MG63 (cell line): Measurements from ENCODE around the gene ITM2C. TPM values are rescaled to one million over a fixed set of nuclear protein-coding genes. Genes with fewer than 3 reads are reported as not detected.

Source experiments
- DNase-seq: peaks from one replicate; pipeline ENCODE4 v3.0.0-alpha.2; 2020
- H3K27me3 ChIP-seq: fragments of 250-450 bp; sonication (Bioruptor Pico); 2 replicates; pipeline ENCODE4 v1.5.1; 2020; ENCODE audit warnings: mild to moderate bottlenecking, moderate library complexity
- H3K36me3 ChIP-seq: fragments of 250-450 bp; sonication (Bioruptor Pico); 2 replicates; pipeline ENCODE4 v1.5.1; 2020; ENCODE audit warnings: mild to moderate bottlenecking, moderate library complexity
- H3K4me3 ChIP-seq: fragments of 250-450 bp; sonication (Bioruptor Pico); 2 replicates; pipeline ENCODE4 v1.5.1; 2020; ENCODE audit warnings: mild to moderate bottlenecking, moderate library complexity
- H3K9me3 ChIP-seq: fragments of 250-450 bp; sonication (Bioruptor Pico); 2 replicates; pipeline ENCODE4 v1.5.1; 2020; ENCODE audit warnings: mild to moderate bottlenecking, moderate library complexity
- total RNA-seq: library from RNA; depleted of rRNA; stranded (reverse); fragments of >200 nt; shearing (Covaris generic); gene quantifications from 2 replicates; pipeline ENCODE4 v1.2.3, GENCODE V29; 2014; ENCODE audit warnings: low replicate concordance

Gene ITM2C
- total RNA-seq, 1 experiment from 2014 or later = 37.1 TPM

DNA sequence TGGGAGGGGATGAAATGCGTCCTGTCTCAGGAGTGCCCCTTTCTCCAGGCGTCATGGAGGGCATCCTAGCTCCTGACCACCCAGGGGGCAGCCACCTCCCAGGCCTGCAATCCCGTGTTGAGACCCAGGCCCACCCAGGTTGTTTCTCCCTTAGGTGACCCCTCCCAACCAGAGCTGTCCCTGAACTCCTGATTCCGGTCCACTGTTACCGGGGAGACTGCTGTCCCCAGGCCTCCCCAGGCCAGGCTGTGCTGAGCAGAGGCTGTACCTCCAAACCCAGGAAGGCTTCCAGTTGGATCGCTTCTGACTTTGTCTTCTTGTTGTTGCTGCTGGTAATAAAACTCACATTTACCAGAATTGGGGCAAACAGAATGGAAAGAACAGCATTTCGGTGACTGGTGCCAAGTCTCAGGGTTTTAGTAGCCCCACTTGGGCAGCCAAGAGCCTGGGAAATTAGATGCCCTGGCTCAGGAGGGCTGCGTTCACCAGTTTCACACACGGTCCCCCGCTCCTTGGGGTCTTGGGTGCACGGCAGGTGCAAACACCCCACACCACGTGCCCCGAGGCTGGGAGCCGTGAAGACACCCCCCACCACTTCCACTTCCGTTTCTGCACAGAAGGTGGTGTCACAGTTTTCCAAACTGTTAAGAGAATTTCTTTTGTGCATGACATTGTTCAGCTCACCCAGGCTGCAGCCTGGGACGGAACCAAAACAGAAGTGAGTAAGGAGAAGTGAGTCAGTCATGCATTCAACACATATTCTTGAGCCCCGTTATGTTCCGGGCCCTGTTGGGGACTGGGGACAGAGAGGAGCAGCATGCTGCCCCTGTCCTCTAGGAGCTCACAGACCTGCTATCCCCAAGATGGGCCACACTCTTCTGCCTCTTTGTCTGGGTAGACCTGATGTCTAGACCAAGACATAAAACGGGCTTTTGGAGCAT is 29.4 kb downstream of the ITM2C start:
- H3K36me3 ChIP-seq = no peaks in the 10 kb centered on the region
- peaks cover 3% of the 10 kb centered on the region; the same call in 1 of the 2 replicates for H3K27me3 ChIP-seq
- no peak for DNase-seq
- no peak overlapping the region for H3K4me3 ChIP-seq
- no peaks in the 10 kb centered on the region for H3K9me3 ChIP-seq

DNA sequence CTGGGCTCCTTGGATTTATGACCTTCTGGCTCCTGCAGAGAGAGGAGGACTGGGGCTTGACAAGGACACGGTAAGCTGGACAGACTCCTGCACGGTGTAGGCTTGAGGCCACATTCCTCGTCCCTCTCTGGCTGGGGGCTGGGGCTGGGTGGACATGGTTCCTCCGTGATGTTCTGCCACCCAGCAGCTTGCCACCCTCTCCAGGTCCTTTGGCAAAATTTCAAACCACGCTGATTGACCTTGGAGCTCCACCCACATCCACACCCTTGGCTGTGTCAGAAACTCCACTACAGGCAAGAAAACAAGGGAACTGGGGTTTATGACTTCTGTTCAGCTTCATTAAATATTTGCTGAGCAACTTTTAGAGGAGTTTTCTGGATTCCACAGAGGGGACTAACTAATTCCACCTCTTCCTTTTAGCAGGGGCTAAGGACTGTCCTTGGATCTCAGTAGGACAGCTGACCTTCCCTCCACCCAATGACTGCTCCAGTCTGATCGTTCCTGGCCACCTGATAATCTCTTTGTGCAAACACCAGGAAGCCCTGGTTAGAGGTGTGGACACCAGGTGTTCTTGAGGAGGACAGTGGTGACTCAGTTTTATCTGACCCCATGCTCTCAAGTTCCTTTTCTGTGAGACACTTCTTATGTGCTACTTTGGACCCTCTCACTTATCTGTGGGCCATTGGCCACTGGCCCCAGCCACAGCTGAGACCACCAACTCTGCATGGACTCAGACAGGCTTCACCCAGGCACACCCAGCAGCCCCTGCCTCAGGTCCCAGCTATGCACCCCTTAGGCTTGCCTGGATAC is 31.0 kb downstream of the ITM2C start:
- H3K27me3 ChIP-seq = no peaks in the 10 kb centered on the region; the same call in 1 of the 2 replicates
- no peak overlapping the region for H3K4me3 ChIP-seq
- no peak for DNase-seq
- no peaks in the 10 kb centered on the region for H3K9me3 ChIP-seq
- H3K36me3 ChIP-seq = no peaks in the 10 kb centered on the region

DNA sequence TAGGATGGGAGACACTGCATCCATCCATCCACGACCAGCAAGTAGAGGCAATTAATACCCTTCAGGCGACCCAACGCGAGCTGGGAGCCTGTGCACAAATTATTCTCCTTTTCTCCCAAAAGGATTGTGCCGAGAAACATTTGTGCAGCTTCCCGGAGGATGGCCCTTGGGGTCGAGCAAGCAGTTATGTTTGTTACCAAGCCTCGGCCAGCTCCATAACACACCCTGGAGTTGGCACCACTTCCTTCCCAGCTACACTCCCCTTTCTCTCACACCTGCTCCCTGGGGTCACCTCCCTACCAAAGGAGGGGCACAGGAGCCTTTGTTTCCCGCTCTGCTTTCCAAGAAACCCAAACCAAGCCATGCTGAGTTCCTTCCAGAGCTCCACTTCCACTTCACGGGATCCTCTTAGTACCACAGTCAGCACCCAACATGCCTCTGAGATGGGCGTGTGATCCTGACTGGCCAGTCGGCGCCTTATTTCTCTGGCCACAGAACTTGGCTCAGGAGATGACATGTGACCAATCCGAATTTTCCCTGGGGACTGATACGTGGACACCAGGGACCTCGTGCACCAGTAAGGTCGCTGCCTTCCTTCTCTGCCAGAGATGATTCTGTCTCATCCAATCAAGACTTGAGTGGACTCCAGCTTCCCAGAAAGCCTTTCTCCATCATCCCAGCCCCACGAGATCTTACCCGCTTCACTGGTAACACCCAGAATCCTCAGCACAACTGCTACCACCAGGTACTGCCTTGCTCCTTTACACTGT is 31.8 kb downstream of the ITM2C start:
- no peak for DNase-seq
- Histone ChIP-seq H3K9me3 (no peaks in the 10 kb centered on the region), H3K4me3 (no peak overlapping the region), H3K27me3 (peaks cover 3% of the 10 kb centered on the region; the same call in 1 of the 2 replicates), H3K36me3 (no peaks in the 10 kb centered on the region)

DNA sequence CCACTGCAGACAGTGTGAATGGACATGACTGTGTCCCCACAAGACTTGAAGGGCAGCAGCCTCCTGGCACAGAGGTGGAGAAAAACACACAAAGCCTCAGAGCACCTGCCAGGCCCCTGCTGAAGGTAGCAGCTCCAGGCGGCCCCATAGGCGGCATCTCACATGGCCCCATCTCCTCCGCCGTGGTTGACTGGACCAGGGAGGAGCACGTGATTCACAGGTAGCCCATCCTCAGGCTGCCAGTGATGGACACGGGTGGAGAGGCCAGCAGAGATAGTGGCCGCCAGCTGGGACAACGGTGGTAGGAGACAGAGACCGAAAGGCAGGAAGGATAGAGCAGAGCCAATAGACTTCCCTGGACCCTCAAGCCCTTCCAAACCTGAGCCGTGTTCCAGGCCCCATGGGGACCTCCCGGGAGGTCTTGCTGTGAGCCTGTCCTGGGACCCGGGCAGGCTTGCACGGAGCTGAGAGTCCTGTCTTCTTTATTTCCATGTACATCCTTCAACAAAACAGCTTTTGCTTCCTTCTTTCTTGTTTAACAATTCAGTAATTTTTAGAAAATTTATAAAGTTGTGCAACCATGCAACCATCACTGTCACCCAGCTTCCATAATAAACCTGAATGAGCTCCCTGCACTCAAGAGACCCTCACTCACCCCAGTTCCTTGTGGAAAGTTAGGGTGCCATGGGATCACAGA is 33.4 kb downstream of the ITM2C start:
- no peak overlapping the region for H3K4me3 ChIP-seq
- H3K36me3 ChIP-seq = no peaks in the 10 kb centered on the region
- no peaks in the 10 kb centered on the region for H3K9me3 ChIP-seq
- H3K27me3 ChIP-seq = peaks cover 6% of the 10 kb centered on the region; the same call in 1 of the 2 replicates
- no peak for DNase-seq

DNA sequence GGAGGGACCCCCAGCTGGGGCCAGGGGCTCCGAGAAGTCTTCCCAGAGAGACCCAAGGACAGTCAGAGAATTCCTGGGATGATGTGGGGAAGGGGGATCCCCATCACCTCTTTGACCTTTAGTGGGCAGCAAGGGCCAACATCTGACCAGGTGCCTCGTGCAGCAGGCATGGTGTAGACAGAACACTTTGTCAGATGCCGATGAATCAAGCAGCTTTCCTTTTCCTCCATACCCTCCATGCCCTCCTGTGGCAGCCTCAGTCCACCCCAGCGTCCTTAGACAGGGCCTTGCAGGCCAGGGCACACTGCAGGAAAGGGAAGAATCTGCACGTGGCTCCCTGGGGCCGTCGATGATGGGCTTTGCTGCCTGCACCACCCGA is 34.0 kb downstream of the ITM2C start:
- Histone ChIP-seq H3K27me3 (peaks cover 6% of the 10 kb centered on the region; the same call in 1 of the 2 replicates), H3K9me3 (no peaks in the 10 kb centered on the region), H3K4me3 (no peak overlapping the region), H3K36me3 (no peaks in the 10 kb centered on the region)
- no peak for DNase-seq

DNA sequence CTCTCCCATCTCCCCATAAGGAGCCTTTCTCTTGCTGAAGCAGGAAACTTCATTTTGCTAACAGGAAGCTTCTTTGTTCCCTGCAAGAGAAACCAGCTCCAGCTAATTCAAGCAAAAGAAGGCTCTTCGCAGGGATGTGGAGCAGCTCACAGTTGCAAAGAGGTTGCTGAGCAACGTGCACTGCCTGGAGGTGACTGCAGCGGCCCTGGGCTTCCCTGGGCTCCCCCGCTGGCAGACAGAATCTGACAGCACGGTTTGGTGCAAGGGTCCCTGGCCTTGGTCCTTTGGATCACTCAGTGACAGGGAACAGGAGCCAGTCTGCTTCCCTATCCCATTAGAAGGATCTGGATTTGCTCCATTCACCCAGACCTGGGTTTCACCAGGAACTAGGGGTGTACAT is 34.5 kb downstream of the ITM2C start:
- peaks cover 6% of the 10 kb centered on the region; the same call in 1 of the 2 replicates for H3K27me3 ChIP-seq
- no peak overlapping the region for H3K4me3 ChIP-seq
- H3K9me3 ChIP-seq = no peaks in the 10 kb centered on the region
- no peak for DNase-seq
- H3K36me3 ChIP-seq = no peaks in the 10 kb centered on the region

DNA sequence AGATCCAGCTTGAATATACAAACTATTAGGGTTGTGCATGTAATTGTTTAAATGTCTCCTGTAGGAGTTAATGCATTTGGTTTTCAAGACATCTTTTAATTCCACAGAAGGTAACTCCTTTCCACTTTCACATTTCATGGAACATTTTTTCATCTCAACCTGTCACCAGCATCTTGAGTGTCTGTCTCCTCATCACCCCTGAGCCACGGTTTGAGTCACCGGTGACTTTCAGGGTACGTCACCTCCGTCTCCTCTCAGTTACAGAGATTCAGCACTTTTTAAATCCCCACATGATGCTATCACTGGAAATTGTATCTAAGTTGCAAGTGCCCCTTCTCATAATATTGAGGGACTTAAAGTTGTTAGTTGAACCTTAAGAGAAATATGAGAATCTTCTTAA is 35.0 kb downstream of the ITM2C start:
- Histone ChIP-seq H3K4me3 (no peak overlapping the region), H3K27me3 (peaks cover 6% of the 10 kb centered on the region; the same call in 1 of the 2 replicates), H3K36me3 (no peaks in the 10 kb centered on the region), H3K9me3 (no peaks in the 10 kb centered on the region)
- no peak for DNase-seq

DNA sequence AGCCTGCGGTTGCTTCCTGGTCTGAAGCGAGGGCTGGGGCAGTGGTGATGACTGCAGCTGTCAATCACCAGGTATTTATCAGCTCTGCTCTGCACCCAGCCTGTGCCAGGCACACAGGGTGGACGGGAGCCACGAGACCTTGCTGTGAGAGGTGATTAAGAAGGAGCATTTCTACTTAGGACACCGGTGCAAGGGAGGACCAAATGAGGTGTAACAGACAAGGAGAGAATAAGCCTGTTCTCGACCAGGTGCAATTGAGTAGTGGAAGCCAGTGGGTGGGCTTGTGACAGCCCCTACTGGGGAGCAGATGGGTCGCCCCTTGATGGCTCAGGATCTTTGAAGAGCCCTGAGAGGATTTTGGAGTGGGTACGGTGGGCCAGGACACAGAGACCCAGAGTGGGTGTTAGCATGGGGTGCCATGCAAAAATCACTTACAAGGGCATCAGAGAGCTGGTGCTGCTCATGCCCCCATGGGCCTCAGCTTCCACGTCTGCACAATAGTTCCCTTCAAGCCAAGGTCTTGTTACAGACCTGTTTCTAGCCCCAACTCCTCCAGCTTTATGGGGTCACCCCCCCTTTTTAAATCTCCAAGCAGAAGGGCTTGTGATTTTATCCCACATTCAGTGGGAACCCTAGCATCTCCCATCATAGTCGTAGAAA is 35.7 kb downstream of the ITM2C start:
- no peak for DNase-seq
- H3K4me3 ChIP-seq = no peak overlapping the region
- H3K36me3 ChIP-seq = no peaks in the 10 kb centered on the region
- peaks cover 6% of the 10 kb centered on the region; the same call in 1 of the 2 replicates for H3K27me3 ChIP-seq
- H3K9me3 ChIP-seq = no peaks in the 10 kb centered on the region

DNA sequence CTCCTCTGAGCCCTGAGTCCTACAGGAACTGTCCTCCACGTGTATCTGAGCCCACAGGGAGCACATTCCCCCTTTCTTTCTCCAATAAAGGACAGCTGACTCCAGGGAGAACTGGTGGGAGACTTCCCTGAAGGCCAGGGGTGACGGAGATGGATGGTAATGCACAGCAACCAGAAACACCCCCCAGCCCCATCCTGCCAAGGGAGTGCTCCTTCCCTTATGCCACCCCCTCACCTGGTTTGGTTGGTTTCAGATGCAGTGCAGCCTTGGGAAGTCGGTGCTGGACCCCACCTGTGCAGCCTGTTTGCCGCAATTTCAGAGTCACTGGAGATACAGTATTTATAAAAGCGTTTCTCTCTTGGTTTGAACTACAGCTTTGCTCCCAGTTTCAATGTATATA is 36.3 kb downstream of the ITM2C start:
- H3K27me3 ChIP-seq = peaks cover 6% of the 10 kb centered on the region; the same call in 1 of the 2 replicates
- H3K4me3 ChIP-seq = no peak overlapping the region
- DNase-seq = no peak
- no peaks in the 10 kb centered on the region for H3K9me3 ChIP-seq
- no peaks in the 10 kb centered on the region for H3K36me3 ChIP-seq

DNA sequence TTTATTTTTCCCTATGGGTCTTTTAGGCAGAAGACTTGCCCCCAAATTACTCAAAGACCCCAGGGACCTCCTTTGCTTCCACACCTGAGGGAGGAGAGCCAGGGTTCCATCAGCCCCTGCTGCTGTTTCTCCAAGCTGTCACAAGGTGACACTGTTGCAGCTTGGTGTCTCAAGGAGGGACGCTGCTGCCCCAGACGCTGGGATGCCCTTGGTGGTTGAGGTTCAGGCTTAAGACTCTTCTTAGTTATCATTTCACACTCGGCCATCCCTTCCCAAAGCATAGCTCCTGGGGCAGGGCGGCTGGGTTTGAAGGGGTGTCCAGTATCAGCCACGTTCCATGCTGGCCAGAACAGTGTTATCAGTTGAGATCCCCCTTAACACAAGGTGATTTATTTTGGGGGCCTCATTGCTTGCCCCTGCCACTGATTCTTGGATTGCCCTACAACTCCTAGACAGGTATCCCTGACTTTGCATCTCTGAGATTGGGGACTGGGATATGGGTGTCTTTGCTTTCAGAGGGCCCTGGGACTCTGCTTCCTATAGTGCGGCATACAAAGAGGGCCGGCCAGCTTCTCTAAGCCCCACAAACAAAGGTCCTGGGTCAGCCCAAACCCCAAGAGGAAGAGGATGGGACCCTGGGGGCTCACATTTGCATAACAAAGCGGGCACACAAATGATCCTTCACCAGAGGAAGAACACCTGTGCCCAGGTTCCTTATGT is 37.6 kb downstream of the ITM2C start:
- Histone ChIP-seq H3K4me3 (no peak overlapping the region), H3K9me3 (no peaks in the 10 kb centered on the region), H3K36me3 (no peaks in the 10 kb centered on the region), H3K27me3 (peaks cover 6% of the 10 kb centered on the region; the same call in 1 of the 2 replicates)
- peak; percentile 46 for DNase-seq

DNA sequence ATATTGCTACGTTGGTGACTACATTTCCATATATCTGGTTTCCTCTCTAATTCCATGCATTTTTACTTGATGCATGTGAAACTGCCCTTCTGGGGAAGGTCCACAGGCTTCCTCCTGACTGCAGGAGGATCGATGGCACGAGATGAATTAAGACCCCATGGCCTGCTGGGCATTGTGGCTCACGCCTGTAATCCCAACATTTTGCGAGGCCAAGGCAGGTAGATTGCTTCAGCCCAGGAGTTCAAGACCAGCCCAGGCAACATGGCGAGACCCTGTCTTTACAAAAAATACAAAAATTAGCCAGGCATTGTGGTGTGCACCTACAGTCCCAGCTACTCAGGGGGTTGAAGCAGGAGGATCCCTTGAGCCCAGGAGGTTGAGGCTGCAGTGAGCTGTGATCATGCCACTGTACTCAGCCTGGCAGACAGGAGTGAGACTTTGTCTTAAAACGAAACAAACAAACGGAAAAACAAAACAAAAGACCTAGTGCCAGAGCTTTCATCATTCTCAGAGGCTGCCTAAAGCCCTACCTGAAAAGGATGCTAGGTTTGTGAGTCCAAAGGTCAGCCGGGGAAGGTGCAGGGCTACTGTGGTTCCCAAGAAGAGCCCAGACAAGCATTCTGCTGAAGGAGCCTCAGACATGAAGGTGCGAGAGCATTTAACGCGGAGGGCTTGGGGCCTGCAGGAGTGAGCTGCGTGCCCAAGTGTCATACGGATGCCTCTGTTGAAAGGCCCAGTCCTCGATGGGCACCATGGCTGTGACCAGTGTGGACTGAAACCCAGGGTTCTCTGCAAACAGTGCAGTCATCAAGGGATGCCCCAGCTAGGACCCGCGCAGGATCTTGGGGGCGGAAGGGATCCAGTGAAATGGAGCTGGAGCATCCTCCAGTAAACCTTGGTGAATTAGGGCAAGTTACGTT is 38.7 kb downstream of the ITM2C start:
- DNase-seq = no peak
- peaks cover 6% of the 10 kb centered on the region; the same call in 1 of the 2 replicates for H3K27me3 ChIP-seq

DNA sequence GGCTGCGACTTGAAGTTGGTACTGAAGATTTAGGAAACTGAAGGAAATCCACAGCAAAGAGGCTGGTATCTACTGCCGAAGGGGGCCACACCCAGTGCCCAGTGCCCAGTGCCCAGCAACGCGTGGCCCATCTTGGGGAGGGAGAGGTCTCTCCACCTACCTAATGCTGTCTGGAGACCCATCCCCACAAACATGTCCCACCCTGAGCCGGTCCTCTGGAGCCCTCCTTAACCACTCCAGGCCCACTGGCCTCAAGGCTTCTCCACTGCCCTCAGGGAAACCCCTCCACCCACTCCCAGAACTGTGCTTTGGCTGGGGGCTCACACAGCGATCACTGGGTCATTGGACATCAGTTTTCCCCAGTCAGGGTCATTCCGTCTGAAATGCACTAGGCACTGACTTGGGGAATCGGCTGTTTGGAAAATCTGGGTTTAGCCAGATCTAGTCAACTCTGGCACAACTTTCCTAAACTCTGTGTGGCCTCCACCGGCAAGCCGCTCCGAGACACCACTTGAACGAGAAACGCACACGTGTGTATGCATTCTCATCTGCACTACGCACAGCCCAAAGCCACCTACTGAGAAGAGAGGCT is 40.2 kb downstream of the ITM2C start:
- Histone ChIP-seq H3K36me3 (no peaks in the 10 kb centered on the region), H3K27me3 (0 out of 2 replicates have a peak, but pooled peaks cover 6% of the 10 kb centered on the region), H3K4me3 (no peak overlapping the region), H3K9me3 (no peaks in the 10 kb centered on the region)
- DNase-seq = no peak

More for the DNA sequence above, 38.7 kb downstream of the ITM2C start:
- H3K9me3 ChIP-seq = no peaks in the 10 kb centered on the region
- H3K36me3 ChIP-seq = no peaks in the 10 kb centered on the region
- no peak overlapping the region for H3K4me3 ChIP-seq

DNA sequence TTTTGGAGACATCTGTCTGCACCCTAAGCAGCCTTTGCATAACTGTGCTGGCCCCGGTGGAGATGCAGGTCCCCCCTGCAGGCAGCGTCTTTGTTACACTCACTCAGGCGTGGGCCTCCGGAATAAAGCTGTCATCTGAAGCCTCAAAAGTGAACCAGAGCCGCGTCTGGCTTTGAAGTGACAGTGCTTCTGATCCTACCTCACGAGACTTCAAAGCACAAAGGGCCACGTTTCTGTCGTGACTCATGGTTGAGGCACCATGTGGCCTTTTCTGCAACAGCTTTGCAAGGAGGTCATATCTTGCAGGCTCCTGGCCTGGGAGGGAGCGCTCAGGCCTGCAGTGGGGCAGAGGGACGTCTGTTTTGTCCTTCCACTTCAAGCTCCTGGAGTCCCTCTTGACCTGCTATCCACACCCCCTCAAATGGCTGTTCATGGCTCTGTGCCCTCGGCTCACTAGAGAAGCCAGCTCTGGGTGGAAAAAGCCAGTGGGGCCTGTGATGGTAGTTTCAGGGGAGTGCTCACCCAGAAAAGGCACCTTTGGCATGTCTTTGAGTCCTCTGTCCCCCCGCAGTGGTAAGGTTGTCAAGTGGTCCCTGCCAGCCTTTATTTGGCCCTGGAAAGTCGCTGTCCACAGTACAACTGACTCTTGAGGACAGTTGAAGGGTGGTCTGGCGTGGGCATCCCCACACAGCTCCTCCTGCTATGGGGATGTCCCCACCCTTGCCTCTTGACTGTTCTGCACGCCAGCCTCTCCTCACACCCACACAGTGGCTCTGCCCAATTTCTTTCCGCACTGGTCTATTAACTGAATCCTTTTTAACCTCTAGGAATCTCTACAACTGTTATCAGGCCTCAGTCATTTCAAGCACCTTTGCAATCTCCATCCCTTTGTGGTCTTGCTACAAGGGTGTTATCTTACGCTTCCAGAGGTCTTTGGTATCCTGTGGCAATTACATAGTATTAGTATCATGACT is 41.0 kb downstream of the ITM2C start:
- Histone ChIP-seq H3K36me3 (no peaks in the 10 kb centered on the region), H3K27me3 (0 out of 2 replicates have a peak, but pooled peaks cover 6% of the 10 kb centered on the region), H3K4me3 (no peak overlapping the region), H3K9me3 (no peaks in the 10 kb centered on the region)
- no peak for DNase-seq
